ENCODE measurements around the gene TMC4. TPM values are rescaled to one million over a fixed set of nuclear protein-coding genes. Genes with fewer than 3 reads are reported as not detected.
"Not testable (repeated sequence)": the region's sequence is repeated elsewhere in the genome, so short reads cannot be mapped to it uniquely, and the experiment has no call there.

TMC4 gene
- polyA plus RNA-seq, result 100 to 1,000 TPM in 3 of 4 donors, 10 to 100 TPM in 1; 40.6 to 174 (median 129) TPM
- long read RNA-seq, donor 1, transcript TMC4-205 (2 exons, 450 nt), result minor isoform, 5 of 140 reads
- long read RNA-seq, donor 1, transcript TMC4-210 (15 exons, 2,373 nt), result major isoform, 28 of 140 reads
- long read RNA-seq, donor 1, partial matches to known transcripts, result 105 of 140 reads
- long read RNA-seq, donor 1, other reads (novel, unspliced or antisense), result 0 of 140 reads
- long read RNA-seq, donor 2, partial matches to known transcripts, result 8 of 12 reads
- long read RNA-seq, donor 2, other reads (novel, unspliced or antisense), result 0 of 12 reads
- long read RNA-seq, donor 3, partial matches to known transcripts, result 43 of 50 reads
- long read RNA-seq, donor 3, other reads (novel, unspliced or antisense), result 0 of 50 reads
- long read RNA-seq, donor 4, result 0 reads
- long read RNA-seq, donor 5, partial matches to known transcripts, result 9 of 9 reads
- long read RNA-seq, donor 5, other reads (novel, unspliced or antisense), result 0 of 9 reads
- long read RNA-seq, donor 6, transcript TMC4-210 (15 exons, 2,373 nt), result major isoform, 17 of 44 reads
- long read RNA-seq, donor 6, partial matches to known transcripts, result 22 of 44 reads
- long read RNA-seq, donor 6, other reads (novel, unspliced or antisense), result 0 of 44 reads
- long read RNA-seq, donor 7, result 0 reads
- long read RNA-seq, donor 8, result 0 reads
- long read RNA-seq, donor 9, partial matches to known transcripts, result 6 of 10 reads
- long read RNA-seq, donor 9, other reads (novel, unspliced or antisense), result 0 of 10 reads
- long read RNA-seq, donor 10, partial matches to known transcripts, result 41 of 47 reads
- long read RNA-seq, donor 10, other reads (novel, unspliced or antisense), result 0 of 47 reads

GRCh38 chr19:54172471-54173358 lies at the start of gene TMC4:
TMC4 (minus strand) TSS chr19:54173160; CDS start chr19:54173117, 43 bp downstream.
- Histone ChIP-seq H3K4me3 (ENCODE audit: low read depth in 1 of 3, low read length in 3 of 3) (peak within 1 kb of the TSS in 2 of 3 donors; percentile 55 to 58), H3K4me1 (ENCODE audit: control insufficient read depth in 3 of 3, insufficient read depth in 2 of 3, low read depth in 1 of 3, low read length in 2 of 3) (peaks cover 0 to 9% (median 0%) of the 10 kb centered on the region in 3 donors), H3K27me3 (ENCODE audit: control insufficient read depth in 3 of 3, insufficient read depth in 3 of 3, low read length in 3 of 3) (no peaks in the 10 kb centered on the region), H3K36me3 (ENCODE audit: control insufficient read depth in 3 of 3, insufficient read depth in 2 of 3, low read depth in 1 of 3, low read length in 3 of 3) (peaks cover 0 to 52% (median 0%) of the 10 kb centered on the region in 3 donors), H3K27ac (ENCODE audit: low read depth in 1 of 3, low read length in 2 of 3) (peak within 1 kb of the TSS; percentile 68 to 85 (median 84)), H3K9me3 (ENCODE audit: control insufficient read depth in 2 of 2, insufficient read depth in 1 of 2, low read depth in 1 of 2, low read length in 1 of 2) (no peaks in the 10 kb centered on the region)
- DNase-seq (peak; percentile 90 to 94), FAIRE-seq (no peak)
- 1 to 13% (median 10%) methylated on average over 12 to 13 of the region's 13 CpGs for WGBS, 3 donors

DNA sequence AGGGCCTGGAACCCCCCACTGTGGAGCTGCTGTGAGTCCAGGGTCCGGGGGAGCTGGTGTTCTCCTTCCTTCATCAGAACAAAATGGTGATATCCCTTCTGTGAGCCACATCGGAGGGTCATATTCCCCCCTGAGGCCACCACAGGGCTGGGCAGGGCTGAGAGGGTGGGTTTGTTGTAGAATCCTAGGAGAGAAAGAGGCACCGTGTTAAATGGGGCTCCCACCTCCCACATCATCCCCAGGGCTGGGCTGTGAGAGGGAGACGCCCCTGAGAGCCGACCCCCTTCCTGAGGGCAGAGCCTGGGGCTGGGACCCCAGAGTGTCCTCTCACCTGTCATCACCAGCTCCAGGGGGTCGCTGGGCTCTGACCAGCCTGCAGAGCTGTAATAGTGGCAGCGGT lies 49.0 kb upstream of the TMC4 start:
- WGBS, 3 donors, result 67 to 76% (median 67%) methylated on average over 6 to 7 of the region's 7 CpGs

GRCh38 chr19:54219702-54220101 lies 46.7 kb upstream of the TMC4 start:
- not testable (repeated sequence) for H3K36me3 ChIP-seq (ENCODE audit: control insufficient read depth in 3 of 3, insufficient read depth in 2 of 3, low read depth in 1 of 3, low read length in 3 of 3); H3K4me3 ChIP-seq (ENCODE audit: low read depth in 1 of 3, low read length in 3 of 3); H3K4me1 ChIP-seq (ENCODE audit: control insufficient read depth in 3 of 3, insufficient read depth in 2 of 3, low read depth in 1 of 3, low read length in 2 of 3); H3K27me3 ChIP-seq (ENCODE audit: control insufficient read depth in 3 of 3, insufficient read depth in 3 of 3, low read length in 3 of 3); H3K9me3 ChIP-seq (ENCODE audit: control insufficient read depth in 2 of 2, insufficient read depth in 1 of 2, low read depth in 1 of 2, low read length in 1 of 2); H3K27ac ChIP-seq (ENCODE audit: low read depth in 1 of 3, low read length in 2 of 3); FAIRE-seq; DNase-seq
- WGBS, 3 donors, result 55 to 67% (median 66%) methylated on average over 1 to 2 of the region's 5 CpGs

More for the DNA sequence above, 49.0 kb upstream of the TMC4 start:
- not testable (repeated sequence) for DNase-seq; H3K27ac ChIP-seq (ENCODE audit: low read depth in 1 of 3, low read length in 2 of 3); H3K27me3 ChIP-seq (ENCODE audit: control insufficient read depth in 3 of 3, insufficient read depth in 3 of 3, low read length in 3 of 3); H3K4me1 ChIP-seq (ENCODE audit: control insufficient read depth in 3 of 3, insufficient read depth in 2 of 3, low read depth in 1 of 3, low read length in 2 of 3); H3K9me3 ChIP-seq (ENCODE audit: control insufficient read depth in 2 of 2, insufficient read depth in 1 of 2, low read depth in 1 of 2, low read length in 1 of 2); H3K36me3 ChIP-seq (ENCODE audit: control insufficient read depth in 3 of 3, insufficient read depth in 2 of 3, low read depth in 1 of 3, low read length in 3 of 3); H3K4me3 ChIP-seq (ENCODE audit: low read depth in 1 of 3, low read length in 3 of 3); FAIRE-seq

GRCh38 chr19:54218960-54219661 lies 46.2 kb upstream of the TMC4 start:
- DNase-seq (no peak), FAIRE-seq (no peak)
- Histone ChIP-seq H3K9me3 (ENCODE audit: control insufficient read depth in 2 of 2, insufficient read depth in 1 of 2, low read depth in 1 of 2, low read length in 1 of 2) (no peaks in the 10 kb centered on the region), H3K4me3 (ENCODE audit: low read depth in 1 of 3, low read length in 3 of 3) (no peak overlapping the region), H3K4me1 (ENCODE audit: control insufficient read depth in 3 of 3, insufficient read depth in 2 of 3, low read depth in 1 of 3, low read length in 2 of 3) (no peaks in the 10 kb centered on the region), H3K36me3 (ENCODE audit: control insufficient read depth in 3 of 3, insufficient read depth in 2 of 3, low read depth in 1 of 3, low read length in 3 of 3) (peaks cover 0 to 3% (median 0%) of the 10 kb centered on the region in 3 donors), H3K27me3 (ENCODE audit: control insufficient read depth in 3 of 3, insufficient read depth in 3 of 3, low read length in 3 of 3) (no peaks in the 10 kb centered on the region), H3K27ac (ENCODE audit: low read depth in 1 of 3, low read length in 2 of 3) (no peak overlapping the region)
- WGBS, 3 donors, result 90 to 93% (median 91%) methylated on average over 27 of the region's 27 CpGs

- DNase-seq, result no peak
- H3K9me3 ChIP-seq (ENCODE audit: control insufficient read depth in 2 of 2, insufficient read depth in 1 of 2, low read depth in 1 of 2, low read length in 1 of 2), result no peaks in the 10 kb centered on the region
- H3K27ac ChIP-seq (ENCODE audit: low read depth in 1 of 3, low read length in 2 of 3), result no peak overlapping the region
- no peaks in the 10 kb centered on the region for H3K4me1 ChIP-seq (ENCODE audit: control insufficient read depth in 3 of 3, insufficient read depth in 2 of 3, low read depth in 1 of 3, low read length in 2 of 3)
- H3K4me3 ChIP-seq (ENCODE audit: low read depth in 1 of 3, low read length in 3 of 3), result no peak overlapping the region
- WGBS, 3 donors, result 82 to 86% (median 85%) methylated on average over 8 of the region's 8 CpGs
- no peaks in the 10 kb centered on the region for H3K27me3 ChIP-seq (ENCODE audit: control insufficient read depth in 3 of 3, insufficient read depth in 3 of 3, low read length in 3 of 3)
- H3K36me3 ChIP-seq (ENCODE audit: control insufficient read depth in 3 of 3, insufficient read depth in 2 of 3, low read depth in 1 of 3, low read length in 3 of 3), result peaks cover 0 to 3% (median 0%) of the 10 kb centered on the region in 3 donors
- no peak for FAIRE-seq
Measured at GRCh38 chr19:54218259-54218658, 45.3 kb upstream of the TMC4 start.

DNA sequence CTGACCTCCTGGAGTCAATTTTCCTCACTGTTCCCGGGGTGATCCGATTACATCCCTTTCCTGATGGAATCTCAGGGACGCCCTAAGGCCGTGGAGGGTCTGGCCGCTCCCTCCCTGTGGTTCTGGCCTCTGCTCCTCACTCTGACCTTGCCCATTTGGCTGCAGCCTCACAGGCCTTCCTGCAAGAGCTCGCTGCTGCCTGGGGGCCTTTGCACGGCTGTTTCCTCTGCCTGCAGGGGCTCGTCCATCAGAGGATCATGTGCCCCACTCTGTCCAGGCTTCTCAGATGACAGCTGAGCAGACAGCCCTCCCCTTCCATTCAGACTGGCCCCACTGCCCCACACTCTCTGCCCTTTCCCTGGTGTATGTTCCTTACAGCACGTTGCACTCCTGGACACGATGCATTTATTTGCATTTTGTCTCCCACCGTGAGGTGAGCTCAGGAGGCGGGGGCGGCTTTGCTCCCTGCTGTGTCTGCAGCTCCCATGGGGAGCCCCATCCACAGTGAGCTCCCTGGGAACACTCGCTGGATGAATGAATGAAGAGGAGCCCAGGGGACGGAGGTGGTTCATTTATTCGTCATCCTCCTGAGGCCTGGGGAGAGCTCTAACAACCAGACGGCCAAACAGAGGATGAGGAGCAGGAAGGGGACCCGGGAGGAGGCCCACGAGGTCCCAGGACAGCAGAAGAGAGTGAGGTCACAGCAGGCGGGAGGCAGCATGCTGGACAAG lies 44.7 kb upstream of the TMC4 start:
- not testable (repeated sequence) for H3K27me3 ChIP-seq (ENCODE audit: control insufficient read depth in 3 of 3, insufficient read depth in 3 of 3, low read length in 3 of 3); H3K4me3 ChIP-seq (ENCODE audit: low read depth in 1 of 3, low read length in 3 of 3); H3K36me3 ChIP-seq (ENCODE audit: control insufficient read depth in 3 of 3, insufficient read depth in 2 of 3, low read depth in 1 of 3, low read length in 3 of 3); H3K27ac ChIP-seq (ENCODE audit: low read depth in 1 of 3, low read length in 2 of 3); FAIRE-seq; H3K9me3 ChIP-seq (ENCODE audit: control insufficient read depth in 2 of 2, insufficient read depth in 1 of 2, low read depth in 1 of 2, low read length in 1 of 2); H3K4me1 ChIP-seq (ENCODE audit: control insufficient read depth in 3 of 3, insufficient read depth in 2 of 3, low read depth in 1 of 3, low read length in 2 of 3); DNase-seq
- WGBS, 3 donors, result 65 to 77% (median 70%) methylated on average over 11 to 17 of the region's 20 CpGs

- Histone ChIP-seq H3K4me3 (ENCODE audit: low read depth in 1 of 3, low read length in 3 of 3) (no peak overlapping the region), H3K4me1 (ENCODE audit: control insufficient read depth in 3 of 3, insufficient read depth in 2 of 3, low read depth in 1 of 3, low read length in 2 of 3) (no peaks in the 10 kb centered on the region), H3K27me3 (ENCODE audit: control insufficient read depth in 3 of 3, insufficient read depth in 3 of 3, low read length in 3 of 3) (no peaks in the 10 kb centered on the region), H3K9me3 (ENCODE audit: control insufficient read depth in 2 of 2, insufficient read depth in 1 of 2, low read depth in 1 of 2, low read length in 1 of 2) (no peaks in the 10 kb centered on the region), H3K27ac (ENCODE audit: low read depth in 1 of 3, low read length in 2 of 3) (no peak overlapping the region), H3K36me3 (ENCODE audit: control insufficient read depth in 3 of 3, insufficient read depth in 2 of 3, low read depth in 1 of 3, low read length in 3 of 3) (peaks cover 0 to 3% (median 0%) of the 10 kb centered on the region in 3 donors)
- FAIRE-seq (no peak), DNase-seq (no peak)
- WGBS, 3 donors, result 83 to 93% (median 92%) methylated on average over 8 to 9 of the region's 9 CpGs
Measured at GRCh38 chr19:54216869-54217268, 43.9 kb upstream of the TMC4 start.
